Choroid plexus epithelial cell (primary cell): Measurements from ENCODE around the gene RAP1B.

Experiments used
- DNase-seq: peaks from one replicate; pipeline ENCODE4 v3.0.0-alpha.2; 2010; ENCODE audit warnings: low read depth
- H3K4me3 ChIP-seq: 2 replicates; pipeline ENCODE4 v1.5.1; 2011; ENCODE audit warnings: low read depth, mild to moderate bottlenecking, control low read depth, low read length, moderate library complexity
- TF ChIP-seq, protein P1 (sequence below): conservative IDR thresholded peaks from 2 replicates; pipeline ENCODE4 v1.5.1; 2011; ENCODE audit warnings: low read depth, mild to moderate bottlenecking, control low read depth, inconsistent platforms, low read length, moderate library complexity

Gene RAP1B

GRCh38 chr12:68638721-68639395 is 28.2 kb downstream of the RAP1B start:
- TF ChIP-seq, protein P1, sequence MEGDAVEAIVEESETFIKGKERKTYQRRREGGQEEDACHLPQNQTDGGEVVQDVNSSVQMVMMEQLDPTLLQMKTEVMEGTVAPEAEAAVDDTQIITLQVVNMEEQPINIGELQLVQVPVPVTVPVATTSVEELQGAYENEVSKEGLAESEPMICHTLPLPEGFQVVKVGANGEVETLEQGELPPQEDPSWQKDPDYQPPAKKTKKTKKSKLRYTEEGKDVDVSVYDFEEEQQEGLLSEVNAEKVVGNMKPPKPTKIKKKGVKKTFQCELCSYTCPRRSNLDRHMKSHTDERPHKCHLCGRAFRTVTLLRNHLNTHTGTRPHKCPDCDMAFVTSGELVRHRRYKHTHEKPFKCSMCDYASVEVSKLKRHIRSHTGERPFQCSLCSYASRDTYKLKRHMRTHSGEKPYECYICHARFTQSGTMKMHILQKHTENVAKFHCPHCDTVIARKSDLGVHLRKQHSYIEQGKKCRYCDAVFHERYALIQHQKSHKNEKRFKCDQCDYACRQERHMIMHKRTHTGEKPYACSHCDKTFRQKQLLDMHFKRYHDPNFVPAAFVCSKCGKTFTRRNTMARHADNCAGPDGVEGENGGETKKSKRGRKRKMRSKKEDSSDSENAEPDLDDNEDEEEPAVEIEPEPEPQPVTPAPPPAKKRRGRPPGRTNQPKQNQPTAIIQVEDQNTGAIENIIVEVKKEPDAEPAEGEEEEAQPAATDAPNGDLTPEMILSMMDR = no peak
- peak; percentile 37 for DNase-seq
- H3K4me3 ChIP-seq = no peak overlapping the region

GRCh38 chr12:68639396-68639767 is 28.7 kb downstream of the RAP1B start:
- TF ChIP-seq, protein P1 = no peak
- H3K4me3 ChIP-seq = no peak overlapping the region
- no peak for DNase-seq

DNA sequence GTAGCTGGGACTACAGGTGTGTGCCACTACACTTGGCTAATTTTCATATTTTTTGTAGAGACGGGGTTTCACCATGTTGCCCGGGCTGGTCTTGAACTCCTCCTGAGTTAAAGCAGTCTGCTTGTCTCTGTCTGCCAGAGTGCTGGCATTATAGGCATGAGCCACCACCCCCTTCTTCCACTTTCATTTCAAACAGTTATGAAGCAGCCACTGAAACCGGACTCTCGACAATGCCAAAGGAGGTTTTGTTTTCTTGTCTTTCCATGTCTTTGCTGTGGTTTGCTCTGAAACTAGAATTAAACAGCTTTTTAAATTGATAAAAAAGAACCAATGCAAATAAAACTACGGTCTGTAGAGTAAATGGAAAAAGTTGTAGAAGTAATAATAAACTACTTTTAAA is 30.4 kb downstream of the RAP1B start:
- no peak overlapping the region for H3K4me3 ChIP-seq
- DNase-seq = no peak
- TF ChIP-seq, protein P1 = no peak

GRCh38 chr12:68646484-68646883 is 35.8 kb downstream of the RAP1B start:
- TF ChIP-seq, protein P1 = no peak
- H3K4me3 ChIP-seq = no peak overlapping the region
- DNase-seq = no peak

- H3K4me3 ChIP-seq = no peak overlapping the region
- DNase-seq = no peak
- TF ChIP-seq, protein P1 = no peak
These were observed 36.8 kb downstream of the RAP1B start for GRCh38 chr12:68647507-68647906.

GRCh38 chr12:68648179-68648578 is 37.5 kb downstream of the RAP1B start:
- no peak for DNase-seq
- TF ChIP-seq, protein P1 = no peak

GRCh38 chr12:68665016-68665569 is 54.4 kb downstream of the RAP1B start:
- no peak overlapping the region for H3K4me3 ChIP-seq
- TF ChIP-seq, protein P1 = no peak
- peak; percentile 14 for DNase-seq

More at GRCh38 chr12:68648179-68648578, 37.5 kb downstream of the RAP1B start:
- no peak overlapping the region for H3K4me3 ChIP-seq
